Stimulated activated naive B cell treated with anti-CD40 and anti-IgM and Interleukin-4, amounts not matched to agents 10 μg/mL and 1 μg/mL and 100 μg/mL, for 72 hours (primary cell): ENCODE results near the gene HGFAC.
A peak's percentile ranks its signal among the peaks of the same experiment; 100 is the strongest.

Source experiments
- ATAC-seq, 2 donors: fragments of 150-1000 bp; cut with Tn5 transposase; replicated peaks; 2 replicates each; pipeline ENCODE4 v1.10.0; 2021; ENCODE audit warnings: moderate library complexity in 1 of 2
- DNase-seq: peaks from one replicate; pipeline ENCODE4 v3.0.0; 2021
- H3K27ac Mint-ChIP-seq: one replicate; pipeline ENCODE4 v1.8.0; 2022; ENCODE audit warnings: mild to moderate bottlenecking, mixed read lengths
- H3K27me3 Mint-ChIP-seq, 2 donors: one replicate each; pipeline ENCODE4 v1.8.0; 2022; ENCODE audit warnings: mixed read lengths in 2 of 2
- H3K36me3 Mint-ChIP-seq, 2 donors: one replicate each; pipeline ENCODE4 v1.8.0; 2022; ENCODE audit warnings: mixed read lengths in 2 of 2, mild to moderate bottlenecking in 1 of 2
- H3K4me1 Mint-ChIP-seq, 2 donors: one replicate each; pipeline ENCODE4 v1.8.0; 2022; ENCODE audit warnings: mixed read lengths in 2 of 2, mild to moderate bottlenecking in 1 of 2
- H3K4me3 Mint-ChIP-seq, 2 donors: one replicate each; pipeline ENCODE4 v1.8.0; 2022; ENCODE audit warnings: mild to moderate bottlenecking in 2 of 2, mixed read lengths in 2 of 2, moderate library complexity in 1 of 2
- H3K9me3 Mint-ChIP-seq, 2 donors: one replicate each; pipeline ENCODE4 v1.8.0; 2022; ENCODE audit warnings: mixed read lengths in 2 of 2, mild to moderate bottlenecking in 1 of 2

The HGFAC gene

GRCh38 chr4:3427134-3427476 is 14.7 kb upstream of the HGFAC start:
- Mint-ChIP-seq H3K36me3 (no peaks in the 10 kb centered on the region), H3K4me3 (no peak overlapping the region), H3K4me1 (no peaks in the 10 kb centered on the region), H3K9me3 (no peaks in the 10 kb centered on the region), H3K27ac (no peak overlapping the region), H3K27me3 (no peaks in the 10 kb centered on the region)
- DNase-seq (no peak), ATAC-seq (no peak)

- no peak overlapping the region for H3K4me3 Mint-ChIP-seq
- H3K27ac Mint-ChIP-seq, result peak overlapping the region; percentile 63
- H3K9me3 Mint-ChIP-seq, result no peaks in the 10 kb centered on the region
- DNase-seq (no peak), ATAC-seq (no peak)
- H3K27me3 Mint-ChIP-seq, result no peaks in the 10 kb centered on the region
- H3K4me1 Mint-ChIP-seq, result no peaks in the 10 kb centered on the region
- no peaks in the 10 kb centered on the region for H3K36me3 Mint-ChIP-seq
Measured at GRCh38 chr4:3427706-3428446, 13.9 kb upstream of the HGFAC start.

- Mint-ChIP-seq H3K27ac (no peak overlapping the region), H3K36me3 (no peaks in the 10 kb centered on the region), H3K4me1 (no peaks in the 10 kb centered on the region), H3K27me3 (no peaks in the 10 kb centered on the region), H3K4me3 (no peak overlapping the region), H3K9me3 (no peaks in the 10 kb centered on the region)
- DNase-seq, result no peak
- no peak for ATAC-seq
Measured at GRCh38 chr4:3429651-3430050, 12.1 kb upstream of the HGFAC start.

GRCh38 chr4:3430524-3430923 is 11.2 kb upstream of the HGFAC start:
- DNase-seq (no peak), ATAC-seq (no peak)
- Mint-ChIP-seq H3K36me3 (no peaks in the 10 kb centered on the region), H3K4me3 (no peak overlapping the region), H3K27me3 (no peaks in the 10 kb centered on the region), H3K27ac (no peak overlapping the region), H3K9me3 (no peaks in the 10 kb centered on the region), H3K4me1 (no peaks in the 10 kb centered on the region)

- Mint-ChIP-seq H3K9me3 (no peaks in the 10 kb centered on the region), H3K36me3 (no peaks in the 10 kb centered on the region), H3K27ac (no peak overlapping the region), H3K4me3 (no peak overlapping the region), H3K4me1 (no peaks in the 10 kb centered on the region), H3K27me3 (no peaks in the 10 kb centered on the region)
- no peak for DNase-seq
- ATAC-seq, result no peak
Measured at GRCh38 chr4:3431446-3431993, 10.2 kb upstream of the HGFAC start.

- Mint-ChIP-seq H3K9me3 (no peaks in the 10 kb centered on the region), H3K4me3 (no peak overlapping the region), H3K27ac (no peak overlapping the region), H3K4me1 (no peaks in the 10 kb centered on the region), H3K36me3 (no peaks in the 10 kb centered on the region), H3K27me3 (no peaks in the 10 kb centered on the region)
- no peak for ATAC-seq
- no peak for DNase-seq
Measured at GRCh38 chr4:3432381-3432790, 9.4 kb upstream of the HGFAC start.

GRCh38 chr4:3433138-3433869 is 8.5 kb upstream of the HGFAC start:
- H3K9me3 Mint-ChIP-seq, result no peaks in the 10 kb centered on the region
- H3K4me3 Mint-ChIP-seq, result no peak overlapping the region
- DNase-seq (no peak), ATAC-seq (no peak)
- no peaks in the 10 kb centered on the region for H3K4me1 Mint-ChIP-seq
- no peaks in the 10 kb centered on the region for H3K27me3 Mint-ChIP-seq
- no peaks in the 10 kb centered on the region for H3K36me3 Mint-ChIP-seq
- no peak overlapping the region for H3K27ac Mint-ChIP-seq

GRCh38 chr4:3434881-3435685 is 6.7 kb upstream of the HGFAC start:
- DNase-seq (no peak), ATAC-seq (no peak)
- no peaks in the 10 kb centered on the region for H3K27me3 Mint-ChIP-seq
- no peak overlapping the region for H3K27ac Mint-ChIP-seq
- no peak overlapping the region for H3K4me3 Mint-ChIP-seq
- no peaks in the 10 kb centered on the region for H3K4me1 Mint-ChIP-seq
- H3K9me3 Mint-ChIP-seq, result no peaks in the 10 kb centered on the region
- no peaks in the 10 kb centered on the region for H3K36me3 Mint-ChIP-seq

GRCh38 chr4:3435686-3435956 is 6.1 kb upstream of the HGFAC start:
- H3K4me1 Mint-ChIP-seq, result no peaks in the 10 kb centered on the region
- no peaks in the 10 kb centered on the region for H3K27me3 Mint-ChIP-seq
- no peaks in the 10 kb centered on the region for H3K36me3 Mint-ChIP-seq
- no peak overlapping the region for H3K27ac Mint-ChIP-seq
- no peak for ATAC-seq
- no peak for DNase-seq
- H3K9me3 Mint-ChIP-seq, result no peaks in the 10 kb centered on the region
- H3K4me3 Mint-ChIP-seq, result no peak overlapping the region

GRCh38 chr4:3436048-3436797 is 5.5 kb upstream of the HGFAC start:
- ATAC-seq (no peak), DNase-seq (no peak)
- Mint-ChIP-seq H3K4me1 (no peaks in the 10 kb centered on the region), H3K27me3 (no peaks in the 10 kb centered on the region), H3K36me3 (no peaks in the 10 kb centered on the region), H3K4me3 (no peak overlapping the region), H3K9me3 (no peaks in the 10 kb centered on the region), H3K27ac (no peak overlapping the region)

- no peak overlapping the region for H3K27ac Mint-ChIP-seq
- H3K36me3 Mint-ChIP-seq, result no peaks in the 10 kb centered on the region
- H3K4me3 Mint-ChIP-seq, result no peak overlapping the region
- no peaks in the 10 kb centered on the region for H3K4me1 Mint-ChIP-seq
- DNase-seq, result no peak
- no peaks in the 10 kb centered on the region for H3K9me3 Mint-ChIP-seq
- no peaks in the 10 kb centered on the region for H3K27me3 Mint-ChIP-seq
- ATAC-seq, result peak; percentile 38 to 52
Measured at GRCh38 chr4:3436798-3437581, 4.8 kb upstream of the HGFAC start.

GRCh38 chr4:3437582-3437936 is 4.2 kb upstream of the HGFAC start:
- DNase-seq (no peak), ATAC-seq (no peak)
- H3K27me3 Mint-ChIP-seq, result no peaks in the 10 kb centered on the region
- H3K9me3 Mint-ChIP-seq, result no peaks in the 10 kb centered on the region
- no peaks in the 10 kb centered on the region for H3K4me1 Mint-ChIP-seq
- no peak overlapping the region for H3K27ac Mint-ChIP-seq
- H3K36me3 Mint-ChIP-seq, result no peaks in the 10 kb centered on the region
- no peak overlapping the region for H3K4me3 Mint-ChIP-seq

- H3K4me1 Mint-ChIP-seq, result no peaks in the 10 kb centered on the region
- no peak for ATAC-seq
- H3K27me3 Mint-ChIP-seq, result no peaks in the 10 kb centered on the region
- DNase-seq, result no peak
- no peak overlapping the region for H3K4me3 Mint-ChIP-seq
- no peaks in the 10 kb centered on the region for H3K36me3 Mint-ChIP-seq
- H3K9me3 Mint-ChIP-seq, result no peaks in the 10 kb centered on the region
- H3K27ac Mint-ChIP-seq, result no peak overlapping the region
Measured at GRCh38 chr4:3437998-3438846, 3.5 kb upstream of the HGFAC start.
